ENCODE measurements around the gene CHAF1B.
"Not testable (repeated sequence)": the region's sequence is repeated elsewhere in the genome, so short reads cannot be mapped to it uniquely, and the experiment has no call there.

CHAF1B gene

GRCh38 chr21:36386031-36386642 is 945 bp downstream of the CHAF1B start:
- DNase-seq = no peak

DNA sequence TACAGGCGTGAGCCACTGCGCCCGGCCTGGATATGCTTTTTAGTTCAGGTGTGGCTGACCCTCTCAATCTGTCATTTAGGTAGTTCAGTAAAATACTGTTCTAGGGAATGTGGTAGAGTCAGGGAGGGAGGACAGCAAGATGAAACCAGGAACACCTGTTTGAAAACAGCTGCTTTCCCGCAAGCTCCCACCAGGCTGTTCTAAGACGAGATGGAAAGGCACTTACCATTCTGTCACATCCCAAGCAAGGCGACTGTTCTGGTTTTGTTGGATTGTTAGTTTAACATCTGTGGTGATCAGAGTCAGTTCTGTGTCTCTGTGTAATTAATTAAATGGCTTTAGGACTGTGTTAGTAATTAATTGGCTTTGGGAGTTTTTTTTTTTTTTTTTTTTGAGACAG is 2.9 kb downstream of the CHAF1B start:
- intact Hi-C loops (cut with DNase I) = no loop called here

More at GRCh38 chr21:36386031-36386642, 945 bp downstream of the CHAF1B start:
- intact Hi-C loops (cut with DNase I) = no loop called here

DNA sequence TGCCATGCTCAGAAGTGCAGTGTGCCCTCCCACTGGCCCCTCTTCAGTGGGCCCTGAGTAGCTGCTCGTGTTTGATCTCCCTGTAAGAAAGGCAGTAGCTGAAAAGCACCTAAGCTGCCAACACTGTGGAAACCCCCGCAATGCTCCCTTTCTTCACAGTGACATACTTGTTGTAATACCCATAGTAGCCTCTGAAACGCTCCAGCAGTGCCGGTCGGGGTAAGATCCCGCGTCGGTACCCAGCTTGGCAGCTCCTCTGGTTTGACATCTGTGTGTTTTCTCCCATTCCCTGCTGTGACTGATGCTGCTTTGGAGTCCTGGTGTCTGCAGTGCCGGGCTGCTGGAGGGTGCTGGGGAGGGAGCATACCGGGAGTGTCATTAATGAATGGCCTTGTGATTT is 3.6 kb downstream of the CHAF1B start:
- intact Hi-C loops (cut with DNase I) = no loop called here
- peak in 8 of 10 donors; percentile 20 to 93 (median 50) for DNase-seq

More for the DNA sequence above, 2.9 kb downstream of the CHAF1B start:
- DNase-seq = no peak

DNA sequence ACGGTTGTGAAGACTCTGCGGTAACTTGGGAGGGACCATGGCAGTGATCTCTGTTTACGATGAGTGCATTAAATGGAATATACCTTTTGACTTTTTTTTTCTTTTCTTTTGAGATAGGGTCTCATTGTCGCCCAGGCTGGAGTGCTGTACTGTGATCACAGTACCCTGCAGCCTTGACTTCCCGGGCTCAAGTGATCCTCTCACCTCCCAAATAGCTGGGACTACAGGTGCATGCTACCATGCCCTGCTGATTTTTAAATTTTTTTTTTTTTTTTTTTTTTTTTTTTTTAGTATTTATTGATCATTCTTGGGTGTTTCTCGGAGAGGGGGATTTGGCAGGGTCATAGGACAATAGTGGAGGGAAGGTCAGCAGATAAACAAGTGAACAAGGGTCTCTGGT is 6.5 kb downstream of the CHAF1B start:
- intact Hi-C loops (cut with DNase I); DNase-seq: not testable (repeated sequence)

DNA sequence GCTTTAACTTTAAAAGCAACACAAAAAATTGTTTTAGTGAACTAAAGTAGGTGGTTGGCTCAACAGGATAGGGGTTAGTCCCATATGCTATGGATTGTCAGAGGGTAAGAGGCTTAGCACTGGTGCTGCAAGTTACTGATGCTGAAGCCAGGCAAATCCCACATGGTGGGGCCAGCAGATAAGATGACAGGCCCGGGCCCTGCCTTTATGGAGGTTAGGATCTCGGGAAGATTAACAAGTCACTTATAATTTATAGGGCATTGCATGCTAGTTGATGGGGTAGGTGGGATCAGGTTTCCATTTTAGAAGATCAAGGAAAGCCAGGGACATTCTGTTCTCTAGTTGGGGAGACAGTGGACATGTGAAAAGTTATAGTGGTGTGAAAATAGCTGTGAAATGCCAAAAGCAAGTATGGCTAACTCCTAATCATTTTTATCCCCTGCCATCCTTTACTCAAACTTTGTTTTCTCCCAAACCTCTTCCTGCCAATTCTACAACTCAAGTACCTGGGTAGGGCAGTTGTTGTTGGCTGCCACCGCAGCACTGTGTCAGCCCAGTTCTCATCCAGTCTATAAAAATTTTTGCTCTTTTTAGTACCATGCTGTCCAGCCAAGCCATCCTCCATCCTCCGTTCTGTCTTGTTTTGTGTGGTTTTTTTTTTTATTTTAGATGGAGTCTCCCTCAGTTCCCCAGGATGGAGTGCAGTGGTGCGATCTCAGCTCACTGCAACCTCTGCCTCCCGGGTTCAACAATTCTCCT is 10.3 kb downstream of the CHAF1B start:
- intact Hi-C loops (cut with DNase I) = no loop called here
- no peak for DNase-seq

- intact Hi-C loops (cut with DNase I) = no loop called here
- no peak for DNase-seq
Measured at GRCh38 chr21:36396325-36396724, 11.1 kb downstream of the CHAF1B start.

DNA sequence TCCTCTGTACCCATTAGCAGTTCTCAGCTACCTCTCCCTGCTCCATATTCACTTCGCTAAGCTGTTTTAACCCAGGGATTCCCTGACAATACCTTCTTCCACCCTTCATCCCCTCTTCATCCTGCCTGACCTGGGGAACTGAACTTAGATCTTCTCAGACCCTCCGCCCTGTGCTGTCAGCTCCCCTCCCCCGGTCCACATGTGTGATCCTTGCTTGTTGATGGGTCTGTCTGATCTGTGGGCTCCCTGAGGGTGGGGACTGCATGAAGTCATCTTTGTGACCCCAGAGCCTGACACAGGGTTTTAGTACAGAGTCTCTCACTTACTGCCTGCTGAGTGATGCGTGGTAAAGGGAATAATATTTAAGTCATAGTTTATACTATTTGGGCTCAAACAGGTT is 11.8 kb downstream of the CHAF1B start:
- DNase-seq = no peak
- intact Hi-C loops (cut with DNase I) = no loop called here

DNA sequence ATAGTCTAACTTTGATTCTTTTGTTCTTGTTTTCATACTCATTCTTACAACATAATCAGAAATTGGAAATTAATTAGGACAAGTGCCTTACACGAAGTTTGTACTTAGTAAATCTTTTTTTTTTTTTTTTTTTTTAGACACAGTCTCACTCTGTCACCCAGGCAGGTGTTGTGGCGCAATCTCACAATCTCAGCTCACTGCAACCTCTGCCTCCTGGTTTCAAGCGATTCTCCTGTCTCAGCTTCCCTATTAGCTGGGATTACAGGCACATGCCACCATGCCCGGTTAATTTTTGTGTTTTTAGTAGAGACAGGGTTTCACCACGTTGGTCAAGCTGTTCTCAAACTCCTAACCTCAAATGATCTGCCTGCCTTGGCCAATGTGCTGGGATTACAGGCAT is 12.4 kb downstream of the CHAF1B start:
- intact Hi-C loops (cut with DNase I) = no loop called here
- DNase-seq = no peak

DNA sequence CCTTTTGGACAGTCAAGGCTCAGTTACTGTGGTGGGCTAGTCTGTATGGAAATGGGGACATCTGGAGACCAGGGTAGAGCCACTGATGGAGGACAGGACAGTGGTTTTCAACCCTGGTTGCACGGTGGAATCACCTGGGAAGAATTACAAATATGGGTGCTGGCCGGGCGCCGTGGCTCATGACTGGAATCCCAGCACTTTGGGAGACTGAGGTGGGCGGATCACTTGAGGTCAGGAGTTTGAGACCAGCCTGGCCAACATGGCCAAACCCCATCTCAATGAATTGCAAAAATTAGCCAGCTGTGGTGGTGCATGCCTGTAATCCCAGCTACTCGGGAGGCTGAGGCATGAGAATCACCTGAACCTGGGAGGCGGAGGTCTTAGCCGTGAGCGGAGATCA is 14.5 kb downstream of the CHAF1B start:
- intact Hi-C loops (cut with DNase I); DNase-seq: not testable (repeated sequence)

- intact Hi-C loops (cut with DNase I) = no loop called here
- peak in 1 of 10 donors; percentile 60 for DNase-seq
Measured at GRCh38 chr21:36400719-36401118, 15.5 kb downstream of the CHAF1B start.

- intact Hi-C loops (cut with DNase I) = no loop called here
- DNase-seq = no peak
Measured at GRCh38 chr21:36402339-36402738, 17.1 kb downstream of the CHAF1B start.

- peak in 1 of 10 donors; percentile 13 for DNase-seq
- intact Hi-C loops (cut with DNase I) = no loop called here
Measured at GRCh38 chr21:36403713-36404112, 18.5 kb downstream of the CHAF1B start.

- no peak for DNase-seq
- intact Hi-C loops (cut with DNase I) = no loop called here
Measured at GRCh38 chr21:36408568-36408967, 23.4 kb downstream of the CHAF1B start.

- intact Hi-C loops (cut with DNase I) = no loop called here
- DNase-seq = peak in 2 of 10 donors; percentile 4 to 14
Measured at GRCh38 chr21:36411301-36411700, 26.1 kb downstream of the CHAF1B start.

GRCh38 chr21:36412916-36413315 is 27.7 kb downstream of the CHAF1B start:
- intact Hi-C loops (cut with DNase I) = no loop called here
- DNase-seq = peak in 2 of 10 donors; percentile 26 to 79

DNA sequence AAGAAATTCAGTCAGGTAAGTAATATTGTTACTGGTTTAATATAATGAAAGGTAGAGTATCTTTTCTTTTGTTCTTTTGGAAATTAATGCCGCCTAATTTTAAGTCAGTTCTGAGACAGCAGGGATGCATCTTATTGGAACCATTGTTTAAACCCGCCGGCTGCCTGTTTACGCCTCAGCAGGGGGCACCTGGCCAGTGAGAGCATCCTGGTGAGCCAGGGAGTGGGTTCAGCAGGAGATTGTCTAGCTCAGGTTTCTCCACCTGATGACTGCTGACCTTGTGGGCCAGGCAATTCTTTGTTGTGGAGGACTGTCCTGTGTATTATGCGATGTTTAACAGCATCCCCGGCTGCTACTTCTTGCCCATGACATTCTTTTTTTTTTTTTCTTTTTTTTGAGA is 30.2 kb downstream of the CHAF1B start:
- intact Hi-C loops (cut with DNase I) = no loop called here
- DNase-seq = peak in 1 of 10 donors; percentile 30

GRCh38 chr21:36419241-36419640 is 34.0 kb downstream of the CHAF1B start:
- intact Hi-C loops (cut with DNase I) = no loop called here
- peak in 1 of 10 donors; percentile 41 for DNase-seq

DNA sequence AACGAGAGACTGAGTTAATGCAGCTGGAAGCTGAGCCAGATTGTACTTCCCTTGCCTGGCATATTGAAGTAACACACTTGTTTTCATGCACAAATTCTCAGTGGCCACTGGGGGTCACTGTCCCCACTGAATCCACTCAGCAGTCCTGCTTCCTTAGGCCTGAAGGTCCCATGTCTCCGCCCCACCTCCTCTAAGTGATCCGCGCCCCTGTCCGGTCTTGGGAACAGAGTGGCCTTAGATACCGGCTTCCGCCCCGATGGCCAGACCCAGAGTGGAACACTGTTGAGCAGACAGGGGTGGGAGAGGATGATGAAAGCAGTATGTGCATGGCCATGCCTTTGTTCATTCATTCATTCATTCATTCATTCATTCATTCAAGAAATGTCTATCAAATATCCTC is 34.8 kb downstream of the CHAF1B start:
- intact Hi-C loops (cut with DNase I) = loop anchor here (10.0 kb wide), 1 partner anchor 505 kb away; no protein-coding TSS in a partner anchor
- peak; percentile 45 to 95 (median 68) for DNase-seq

GRCh38 chr21:36420571-36421339 is 35.6 kb downstream of the CHAF1B start:
- peak in 1 of 10 donors; percentile 62 for DNase-seq
- intact Hi-C loops (cut with DNase I) = loop anchor here (10.0 kb wide), 1 partner anchor 504 kb away; no protein-coding TSS in a partner anchor

GRCh38 chr21:36422279-36423098 is 37.3 kb downstream of the CHAF1B start:
- intact Hi-C loops (cut with DNase I) = loop anchor here (10.0 kb wide), 1 partner anchor 502 kb away; no protein-coding TSS in a partner anchor
- peak in 3 of 10 donors; percentile 24 to 80 (median 55) for DNase-seq
